ENCODE results near the gene MT1X. TPM values are rescaled to one million over a fixed set of nuclear protein-coding genes. Genes with fewer than 3 reads are reported as not detected.

MT1X gene
- total and polyA plus RNA-seq, 2 experiments from 2014 or later, result 39.8 to 127 TPM

DNA sequence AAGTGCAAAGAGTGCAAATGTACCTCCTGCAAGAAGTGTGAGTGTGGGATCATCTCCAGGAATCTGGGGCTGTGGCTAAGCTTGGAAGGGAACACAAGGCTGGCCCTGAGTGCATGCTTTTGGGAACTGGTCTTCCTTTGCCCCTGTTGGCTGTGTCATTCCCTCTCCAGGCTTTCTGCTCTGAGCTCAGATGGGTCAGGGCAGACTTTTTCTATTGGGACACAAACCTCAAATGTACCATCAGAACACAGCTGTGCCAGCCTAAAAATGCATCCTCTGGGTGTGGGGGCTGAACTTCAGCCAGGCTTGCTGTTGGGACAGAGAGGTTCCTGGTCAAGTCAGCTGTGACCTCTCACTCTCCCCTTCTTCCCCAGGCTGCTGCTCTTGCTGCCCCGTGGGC lies 29.7 kb upstream of the MT1X start:
- Histone ChIP-seq H3K4me1 (ENCODE audit: insufficient read depth) (no peaks in the 10 kb centered on the region), H4K20me1 (ENCODE audit: insufficient read depth, poor library complexity, severe bottlenecking) (no peaks in the 10 kb centered on the region), H3K4me3 (no peak overlapping the region), H3K4me2 (no peak overlapping the region), H2AFZ (no peak overlapping the region), H3K9me2 (replicated peaks; ENCODE audit: insufficient read depth) (no peaks in the 10 kb centered on the region), H3K79me2 (no peaks in the 10 kb centered on the region), H3K27me3 (peaks cover 39% of the 10 kb centered on the region), H3K9me3 (ENCODE audit: low read depth) (no peaks in the 10 kb centered on the region), H3K36me3 (replicated peaks; ENCODE audit: insufficient read depth, low read depth) (no peaks in the 10 kb centered on the region), H3K27ac (no peak overlapping the region)
- WGBS (ENCODE audit: low lambda C conversion rate, missing lambda C conversion rate), result 55% methylated on average over 1 of the region's 1 CpG
- no peak for TF ChIP-seq EZH2 (IDR thresholded peaks at IDR 0.05; ENCODE audit: borderline replicate concordance)
- no peak for TF ChIP-seq EZH2phosphoT487 (IDR thresholded peaks at IDR 0.05; ENCODE audit: low read depth, severe bottlenecking, unreplicated experiment)
- TF ChIP-seq, protein P1, sequence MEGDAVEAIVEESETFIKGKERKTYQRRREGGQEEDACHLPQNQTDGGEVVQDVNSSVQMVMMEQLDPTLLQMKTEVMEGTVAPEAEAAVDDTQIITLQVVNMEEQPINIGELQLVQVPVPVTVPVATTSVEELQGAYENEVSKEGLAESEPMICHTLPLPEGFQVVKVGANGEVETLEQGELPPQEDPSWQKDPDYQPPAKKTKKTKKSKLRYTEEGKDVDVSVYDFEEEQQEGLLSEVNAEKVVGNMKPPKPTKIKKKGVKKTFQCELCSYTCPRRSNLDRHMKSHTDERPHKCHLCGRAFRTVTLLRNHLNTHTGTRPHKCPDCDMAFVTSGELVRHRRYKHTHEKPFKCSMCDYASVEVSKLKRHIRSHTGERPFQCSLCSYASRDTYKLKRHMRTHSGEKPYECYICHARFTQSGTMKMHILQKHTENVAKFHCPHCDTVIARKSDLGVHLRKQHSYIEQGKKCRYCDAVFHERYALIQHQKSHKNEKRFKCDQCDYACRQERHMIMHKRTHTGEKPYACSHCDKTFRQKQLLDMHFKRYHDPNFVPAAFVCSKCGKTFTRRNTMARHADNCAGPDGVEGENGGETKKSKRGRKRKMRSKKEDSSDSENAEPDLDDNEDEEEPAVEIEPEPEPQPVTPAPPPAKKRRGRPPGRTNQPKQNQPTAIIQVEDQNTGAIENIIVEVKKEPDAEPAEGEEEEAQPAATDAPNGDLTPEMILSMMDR (IDR thresholded peaks at IDR 0.05; ENCODE audit: poor library complexity), result no peak
- no peak for DNase-seq (ENCODE audit: low spot score)

DNA sequence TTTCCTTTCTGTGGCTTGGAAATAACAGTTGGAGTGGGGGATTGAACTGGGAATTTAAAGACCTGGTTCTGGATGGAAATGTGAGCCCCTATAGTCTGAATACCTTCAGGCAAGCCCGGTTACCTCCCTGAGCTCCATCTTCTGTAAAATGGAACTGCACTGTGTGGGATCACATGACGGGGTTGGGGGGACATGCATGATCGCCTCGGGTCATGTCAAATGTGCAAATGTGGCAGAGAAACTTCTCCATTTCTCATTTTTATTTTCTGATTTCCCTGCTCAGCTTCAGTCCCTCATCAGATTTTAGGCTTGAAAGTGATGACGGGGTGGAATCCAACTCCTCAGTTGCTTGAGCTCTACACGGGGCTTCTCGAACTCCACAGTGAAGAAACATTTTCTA lies 29.1 kb upstream of the MT1X start:
- no peak for DNase-seq (ENCODE audit: low spot score)

DNA sequence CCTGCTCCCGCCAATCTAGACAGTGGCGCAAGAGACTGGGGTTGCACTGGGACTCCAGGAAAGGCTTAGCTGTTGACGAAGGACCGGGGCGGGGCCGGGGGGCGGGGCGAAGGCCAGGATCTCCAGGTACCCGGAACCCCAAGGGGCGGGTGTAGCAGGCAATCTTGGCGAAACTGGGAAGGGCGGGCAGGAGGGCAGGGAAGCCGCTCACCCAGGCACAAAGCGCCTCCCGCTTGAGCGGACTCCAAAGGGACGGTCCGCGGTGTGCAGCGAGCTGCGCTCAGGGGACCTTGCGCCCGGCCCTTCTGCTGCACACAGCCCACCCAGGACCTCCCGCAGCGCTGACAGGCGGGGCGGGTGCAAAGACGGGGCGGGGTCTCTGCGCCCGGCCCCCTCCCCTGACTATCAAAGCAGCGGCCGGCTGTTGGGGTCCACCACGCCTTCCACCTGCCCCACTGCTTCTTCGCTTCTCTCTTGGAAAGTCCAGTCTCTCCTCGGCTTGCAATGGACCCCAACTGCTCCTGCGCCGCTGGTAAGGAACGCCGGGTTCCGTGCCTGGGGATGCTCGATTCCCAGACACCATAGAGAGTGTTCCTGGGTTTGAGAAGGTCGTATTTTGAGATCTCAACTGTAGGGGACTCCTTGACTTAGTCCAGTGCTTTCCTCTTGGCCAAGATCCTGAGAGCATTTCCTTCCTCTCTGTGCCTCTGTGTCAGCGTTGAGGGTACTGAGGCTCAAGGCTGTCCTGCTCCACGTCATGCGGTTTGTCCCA lies 24.5 kb upstream of the MT1X start, which contains the start of gene MT1F:
TSS of gene MT1F (plus strand) at position 405 of the 772 bp plus-strand sequence. CDS start at position 505, 100 bp downstream.
- 2% methylated on average over 35 of the region's 46 CpGs for WGBS (ENCODE audit: low lambda C conversion rate, missing lambda C conversion rate)

More for the DNA sequence above, 29.1 kb upstream of the MT1X start:
- H3K9me3 ChIP-seq (ENCODE audit: low read depth), result no peaks in the 10 kb centered on the region
- no peaks in the 10 kb centered on the region for H3K79me2 ChIP-seq
- H3K4me3 ChIP-seq, result no peak overlapping the region
- no peaks in the 10 kb centered on the region for H4K20me1 ChIP-seq (ENCODE audit: insufficient read depth, poor library complexity, severe bottlenecking)
- no peak overlapping the region for H3K27ac ChIP-seq
- WGBS (ENCODE audit: low lambda C conversion rate, missing lambda C conversion rate), result 88% methylated on average over 7 of the region's 7 CpGs
- no peaks in the 10 kb centered on the region for H3K9me2 ChIP-seq (replicated peaks; ENCODE audit: insufficient read depth)
- no peaks in the 10 kb centered on the region for H3K4me1 ChIP-seq (ENCODE audit: insufficient read depth)
- TF ChIP-seq, protein P1 (IDR thresholded peaks at IDR 0.05; ENCODE audit: poor library complexity), result no peak
- TF ChIP-seq EZH2phosphoT487 (IDR thresholded peaks at IDR 0.05; ENCODE audit: low read depth, severe bottlenecking, unreplicated experiment) (no peak), EZH2 (IDR thresholded peaks at IDR 0.05; ENCODE audit: borderline replicate concordance) (no peak)
- H3K4me2 ChIP-seq, result no peak overlapping the region
- H3K27me3 ChIP-seq, result peaks cover 36% of the 10 kb centered on the region
- H3K36me3 ChIP-seq (replicated peaks; ENCODE audit: insufficient read depth, low read depth), result no peaks in the 10 kb centered on the region
- no peak overlapping the region for H2AFZ ChIP-seq

DNA sequence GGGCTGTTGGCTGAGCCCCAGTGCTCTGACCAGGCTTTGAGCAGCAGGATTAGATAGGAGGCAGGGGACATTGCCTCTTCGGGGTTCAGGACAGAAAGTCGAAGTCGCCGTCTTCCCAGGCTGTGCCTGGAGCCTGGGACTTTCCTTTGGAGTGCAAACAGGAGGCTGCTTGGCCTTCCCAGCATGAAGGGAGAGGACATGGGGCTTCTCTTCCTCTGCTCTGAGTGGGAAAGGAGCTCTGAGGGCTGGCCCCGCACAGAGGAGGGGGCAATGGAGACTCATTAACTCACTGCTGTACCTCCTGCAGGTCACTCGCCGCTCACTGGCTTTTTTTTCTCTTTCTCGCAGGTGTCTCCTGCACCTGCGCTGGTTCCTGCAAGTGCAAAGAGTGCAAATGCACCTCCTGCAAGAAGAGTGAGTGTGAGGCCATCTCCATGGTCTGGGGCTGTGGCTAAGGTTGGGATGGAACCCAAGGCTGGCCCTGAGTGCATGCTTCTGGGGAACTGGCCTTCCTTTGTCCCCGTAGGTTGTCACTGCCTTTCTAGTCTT lies 23.9 kb upstream of the MT1X start:
- 22% methylated on average over 10 of the region's 10 CpGs for WGBS (ENCODE audit: low lambda C conversion rate, missing lambda C conversion rate)
- Histone ChIP-seq H3K27me3 (peaks cover 58% of the 10 kb centered on the region), H2AFZ (peak overlapping the region; percentile 68), H3K36me3 (replicated peaks; ENCODE audit: insufficient read depth, low read depth) (no peaks in the 10 kb centered on the region), H3K4me1 (ENCODE audit: insufficient read depth) (no peaks in the 10 kb centered on the region), H4K20me1 (ENCODE audit: insufficient read depth, poor library complexity, severe bottlenecking) (no peaks in the 10 kb centered on the region), H3K4me2 (peak overlapping the region; percentile 92), H3K4me3 (no peak overlapping the region), H3K27ac (no peak overlapping the region), H3K9me2 (replicated peaks; ENCODE audit: insufficient read depth) (no peaks in the 10 kb centered on the region), H3K79me2 (no peaks in the 10 kb centered on the region), H3K9me3 (ENCODE audit: low read depth) (no peaks in the 10 kb centered on the region)
- no peak for TF ChIP-seq EZH2 (IDR thresholded peaks at IDR 0.05; ENCODE audit: borderline replicate concordance)
- TF ChIP-seq, protein P1 (IDR thresholded peaks at IDR 0.05; ENCODE audit: poor library complexity), result no peak
- TF ChIP-seq EZH2phosphoT487 (IDR thresholded peaks at IDR 0.05; ENCODE audit: low read depth, severe bottlenecking, unreplicated experiment), result no peak
- DNase-seq (ENCODE audit: low spot score), result no peak

More for the DNA sequence above, 24.5 kb upstream of the MT1X start, which contains the start of gene MT1F:
- Histone ChIP-seq H3K36me3 (replicated peaks; ENCODE audit: insufficient read depth, low read depth) (no peaks in the 10 kb centered on the region), H3K27me3 (peaks cover 57% of the 10 kb centered on the region), H4K20me1 (ENCODE audit: insufficient read depth, poor library complexity, severe bottlenecking) (no peaks in the 10 kb centered on the region), H3K79me2 (no peaks in the 10 kb centered on the region), H3K27ac (no peak within 1 kb of the TSS), H3K4me2 (peak within 1 kb of the TSS; percentile 92), H2AFZ (peak within 1 kb of the TSS; percentile 68), H3K9me3 (ENCODE audit: low read depth) (no peaks in the 10 kb centered on the region), H3K4me3 (no peak within 1 kb of the TSS), H3K9me2 (replicated peaks; ENCODE audit: insufficient read depth) (no peaks in the 10 kb centered on the region), H3K4me1 (ENCODE audit: insufficient read depth) (no peaks in the 10 kb centered on the region)
- peak; percentile 87 for DNase-seq (ENCODE audit: low spot score)
- TF ChIP-seq EZH2 (IDR thresholded peaks at IDR 0.05; ENCODE audit: borderline replicate concordance) (peak; percentile 51), EZH2phosphoT487 (IDR thresholded peaks at IDR 0.05; ENCODE audit: low read depth, severe bottlenecking, unreplicated experiment) (no peak)

Measured in hepatocyte (in vitro differentiated cells).